GM12878 (cell line): ENCODE data around the gene SERPINH1. TPM values are rescaled to one million over a fixed set of nuclear protein-coding genes. Genes with fewer than 3 reads are reported as not detected.

Source experiments
- ATAC-seq: fragments of 200-7000 bp; cut with Tn5 transposase; 3 replicates; pipeline ENCODE4 v1.9.1; 2020; ENCODE audit warnings: mild to moderate bottlenecking, moderate library complexity
- BruUV-seq: library from RNA; stranded (reverse); fragments of 400-500 nt; replicated peaks from 2 replicates; lab custom pipeline; 2021; lab: Mats Ljungman, UMichigan
- CTCF ChIA-PET: fragments of 300-600 bp; sonication (Branson Sonifier 250); formaldehyde crosslinking; extraction: SDS; loops from one replicate; lab custom pipeline; 2021; ENCODE audit warnings: inconsistent platforms; lab: Yijun Ruan, JAX
- POLR2A ChIA-PET: fragments of 350-600 bp; formaldehyde crosslinking; extraction: SDS; loops from one replicate; lab custom pipeline; 2021; ENCODE audit warnings: inconsistent platforms; lab: Charles Lee
- RAD21 ChIA-PET: fragments of 300-600 bp; sonication (Branson Sonifier 250); formaldehyde crosslinking; loops from one replicate; lab custom pipeline; 2023; ENCODE audit warnings: antibody characterized with exemption; ENCODE audit not compliant: unreplicated experiment; lab: Charles Lee
- SMC1A ChIA-PET: fragments of 300-600 bp; sonication (Branson Sonifier 250); formaldehyde crosslinking; loops from one replicate; lab custom pipeline; 2023; ENCODE audit not compliant: unreplicated experiment, uncharacterized antibody; lab: Charles Lee
- DNase-seq: peaks from one replicate; pipeline ENCODE4 v3.0.0-alpha.2; 2011; ENCODE audit warnings: low read depth, low spot score
- FAIRE-seq: peaks from 3 replicates; lab custom pipeline; 2011; peaks lifted over from hg19 to GRCh38; lab: Jason Lieb, UNC
- H2AFZ ChIP-seq: 2 replicates; pipeline ENCODE4 v1.6.0; 2011; ENCODE audit warnings: low read depth, low read length, control low read depth; ENCODE audit not compliant: control insufficient read depth
- H3K27ac ChIP-seq: 2 replicates; pipeline ENCODE4 v1.5.1; 2011; ENCODE audit warnings: control low read depth; ENCODE audit not compliant: control insufficient read depth, insufficient read depth
- H3K27me3 ChIP-seq, 2 experiments: replicated peaks in 1 of 2; 2 replicates each; pipeline versions ENCODE4 v1.6.0 to v1.6.1; 2011; ENCODE audit warnings: low read length in 1 of 2; ENCODE audit not compliant: control insufficient read depth in 2 of 2, insufficient read depth in 2 of 2
- H3K36me3 ChIP-seq, 2 experiments: 2 replicates each; pipeline ENCODE4 v1.5.1; 2011; ENCODE audit warnings: low read length in 1 of 2; ENCODE audit not compliant: control insufficient read depth in 2 of 2, insufficient read depth in 2 of 2
- H3K4me1 ChIP-seq: 2 replicates; pipeline ENCODE4 v1.6.1; 2011; ENCODE audit warnings: mild to moderate bottlenecking, low read length, moderate library complexity, mixed read lengths; ENCODE audit not compliant: control insufficient read depth, insufficient read depth
- H3K4me2 ChIP-seq: 2 replicates; pipeline ENCODE4 v1.6.0; 2011; ENCODE audit warnings: control low read depth; ENCODE audit not compliant: control insufficient read depth, insufficient read depth
- H3K4me3 ChIP-seq: fragments of 200-600 bp; sonication (generic); 2 replicates; pipeline ENCODE4 v1.5.1; 2016
- H3K79me2 ChIP-seq: 2 replicates; pipeline ENCODE4 v1.6.0; 2011; ENCODE audit warnings: low read length; ENCODE audit not compliant: control insufficient read depth, insufficient read depth
- H3K9ac ChIP-seq: 2 replicates; pipeline ENCODE4 v1.8.0; 2011; ENCODE audit warnings: low read length, control low read depth, mixed read lengths; ENCODE audit not compliant: control insufficient read depth, insufficient read depth
- H3K9me3 ChIP-seq: replicated peaks from 3 replicates; pipeline ENCODE4 v1.5.1; 2011; ENCODE audit warnings: mild to moderate bottlenecking, low read length; ENCODE audit not compliant: control insufficient read depth, insufficient read depth
- H4K20me1 ChIP-seq: 2 replicates; pipeline ENCODE4 v1.6.0; 2011; ENCODE audit not compliant: control insufficient read depth, insufficient read depth
- BACH1 ChIP-seq: fragments of 450-650 bp; IDR thresholded peaks from 2 replicates; pipeline ENCODE4 v1.6.1; 2017; ENCODE audit warnings: mild to moderate bottlenecking, borderline replicate concordance
- E4F1 ChIP-seq: fragments of 450-650 bp; IDR thresholded peaks from 2 replicates; pipeline ENCODE4 v1.6.1; 2018; ENCODE audit warnings: borderline replicate concordance, mild to moderate bottlenecking; ENCODE audit not compliant: partially characterized antibody
- KDM1A ChIP-seq: fragments of 200-600 bp; sonication (generic); IDR thresholded peaks from 2 replicates; pipeline ENCODE4 v1.6.1; 2016; ENCODE audit warnings: borderline replicate concordance
- NFYB ChIP-seq: IDR thresholded peaks from 2 replicates; pipeline ENCODE4 v1.6.1; 2011; ENCODE audit warnings: low read depth, mild to moderate bottlenecking, low read length, improper control_type of control experiment, moderate library complexity; ENCODE audit not compliant: insufficient read depth
- PAX8 ChIP-seq: fragments of 450-650 bp; IDR thresholded peaks from 2 replicates; pipeline ENCODE4 v1.6.1; 2017; ENCODE audit warnings: mild to moderate bottlenecking, moderate library complexity
- WGBS: methylation state at CpG from one replicate; pipeline ENCODE4 v1.1.6; 2016; ENCODE audit warnings: low lambda C conversion rate; ENCODE audit not compliant: insufficient replicate concordance, insufficient coverage; ENCODE audit errors: missing lambda C conversion rate; 5-methylcytosine and 5-hydroxymethylcytosine counted together
- in situ Hi-C: fragments of 300-500 bp; cut with MboI; formaldehyde crosslinking; loops from 9 replicates; pipeline ENCODE4 v1.14.3; 2018; ENCODE audit warnings: mixed read lengths
- intact Hi-C: fragments of 100-400 bp; cut with micrococcal nuclease; formaldehyde crosslinking; loops from one replicate; pipeline ENCODE4 v1.14.2; 2022; ENCODE audit not compliant: unreplicated experiment
- polyA plus RNA-seq, 11 experiments: library from polyadenylated mRNA; depleted of rRNA in 4 of 11; unstranded in 6 of 11; stranded (reverse) in 5 of 11; fragments of >200 nt; fragmentation: Nextera tagmentation in 4 of 11; fragmentation: Illumina TruSeq in 1 of 11; extraction: Ambion mirVana in 4 of 11; extraction: Trizol in 1 of 11; gene quantifications; 1 replicate in 1 of 11; 2 replicates in 10 of 11; pipeline versions ENCODE4 v1.2.1 to v1.2.3, GENCODE V29; 2011 to 2016; ENCODE audit warnings: inconsistent platforms in 2 of 11, missing spikeins in 2 of 11, low read depth in 1 of 11
- total RNA-seq, 4 experiments: library from RNA; depleted of rRNA in 3 of 4; stranded (reverse); fragments of >200 nt in 3 of 4; fragmentation: Illumina TruSeq in 1 of 4; extraction: Trizol in 1 of 4; gene quantifications; 2 replicates each; pipeline versions ENCODE4 v1.2.1 to v1.2.3, GENCODE V29; 2013 to 2021

The SERPINH1 gene
- total and polyA plus RNA-seq, 10 of the 15 experiments (the other 5 are each of a cell fraction or from before 2014, with no cell fraction given): 0.34 to 19.8 (median 13.7) TPM

- no peak overlapping the region for H3K4me2 ChIP-seq
- CTCF ChIA-PET: interaction anchor here (0.6 to 15.9 kb wide), 6 partner anchors 13 to 221 kb away, joined by 3 to 288 read pairs (median 6); no protein-coding TSS in a partner anchor
- FAIRE-seq (no peak), DNase-seq (no peak)
- H3K27me3 ChIP-seq: 0 out of 4 replicates have a peak, but pooled peaks cover 0 to 3% of the 10 kb centered on the region in 2 experiments
- intact Hi-C loops (no loop called here), in situ Hi-C loops (no loop called here)
- no peak overlapping the region for H3K9ac ChIP-seq
- H3K27ac ChIP-seq: no peak overlapping the region
- no peak overlapping the region for H3K4me3 ChIP-seq
- H3K9me3 ChIP-seq: no peaks in the 10 kb centered on the region
- RAD21 ChIA-PET: no interaction called here
- WGBS: 89% methylated on average over 7 of the region's 7 CpGs
- BruUV-seq: no TSS peak
- POLR2A ChIA-PET: interaction anchor here (0.6 to 1.1 kb wide), 2 partner anchors 11 to 304 kb away, joined by 3 to 6 read pairs; no protein-coding TSS in a partner anchor
- SMC1A ChIA-PET: interaction anchor here (3.1 kb wide), 1 partner anchor 12 kb away, joined by 14 read pairs; no protein-coding TSS in a partner anchor
- peaks cover 43% of the 10 kb centered on the region for H3K4me1 ChIP-seq
- no peak overlapping the region for H2AFZ ChIP-seq
- no peaks in the 10 kb centered on the region for H3K36me3 ChIP-seq
- no peaks in the 10 kb centered on the region for H3K79me2 ChIP-seq
- no peaks in the 10 kb centered on the region for H4K20me1 ChIP-seq
- TF ChIP-seq NFYB: no peak
- TF ChIP-seq PAX8: no peak
- TF ChIP-seq E4F1: no peak
- no peak for TF ChIP-seq BACH1
- TF ChIP-seq KDM1A: no peak
- TF ChIP-seq, all 136 proteins: peak for 0
- ATAC-seq: no peak
Observed at GRCh38 chr11:75520688-75521087, 41.4 kb upstream of the SERPINH1 start.
